K562 (cell line): ENCODE results near the gene ATP7B. TPM values are rescaled to one million over a fixed set of nuclear protein-coding genes. Genes with fewer than 3 reads are reported as not detected.

Experiments
- ATAC-seq: fragments of 200-7000 bp; cut with Tn5 transposase; 3 replicates; pipeline ENCODE4 v1.9.1; 2020; ENCODE audit warnings: moderate library complexity
- BruUV-seq: library from RNA; stranded (reverse); fragments of 400-500 nt; replicated peaks from 2 replicates; lab custom pipeline; 2021; lab: Mats Ljungman, UMichigan
- CTCF ChIA-PET: fragments of 300-600 bp; formaldehyde crosslinking; extraction: SDS; loops from one replicate; lab custom pipeline; 2021; ENCODE audit warnings: low intra/inter-chr PET ratio; lab: Yijun Ruan, JAX
- POLR2A ChIA-PET: fragments of 300-600, 350-650 bp; sonication (Branson Sonifier 250); formaldehyde crosslinking; extraction: SDS; loops from one replicate; lab custom pipeline; 2021; ENCODE audit warnings: antibody characterized with exemption, inconsistent platforms; lab: Yijun Ruan, JAX
- DNase-seq, 4 experiments: peaks; one replicate each; pipeline versions ENCODE4 v3.0.0 to v3.0.0-alpha.2; 2011 to 2018; ENCODE audit warnings: low spot score in 3 of 4, mixed read lengths in 3 of 4; ENCODE audit errors: extremely low read depth in 1 of 4
- FAIRE-seq: peaks from 2 replicates; lab custom pipeline; 2011; peaks lifted over from hg19 to GRCh38; lab: Jason Lieb, UNC
- H2AFZ ChIP-seq: 2 replicates; pipeline ENCODE4 v1.6.0; 2011; ENCODE audit warnings: low read depth, low read length, control low read depth, inconsistent platforms
- H3K27ac ChIP-seq: fragments of 200-600 bp; 3 replicates; pipeline ENCODE4 v1.8.0; 2011; ENCODE audit warnings: low read depth, mild to moderate bottlenecking, control low read depth, inconsistent platforms, low read length, moderate library complexity, mixed read lengths; ENCODE audit errors: extremely low read depth
- H3K27me3 ChIP-seq, 2 experiments: fragments of 300-600 bp in 1 of 2; 2 replicates in 1 of 2; 3 replicates in 1 of 2; pipeline versions ENCODE4 v1.6.0 to v1.8.0; 2011; ENCODE audit warnings: inconsistent platforms in 2 of 2, low read length in 2 of 2, mild to moderate bottlenecking in 1 of 2, mixed read lengths in 1 of 2, moderate library complexity in 1 of 2; ENCODE audit not compliant: control insufficient read depth in 2 of 2, insufficient read depth in 2 of 2
- H3K36me3 ChIP-seq: fragments of 300-600 bp; 3 replicates; pipeline ENCODE4 v1.8.0; 2011; ENCODE audit warnings: mild to moderate bottlenecking, low read length, inconsistent platforms; ENCODE audit not compliant: control insufficient read depth, insufficient read depth
- H3K4me1 ChIP-seq, 2 experiments: fragments of 200-600 bp in 1 of 2; replicated peaks in 1 of 2; 2 replicates in 1 of 2; 3 replicates in 1 of 2; pipeline versions ENCODE4 v1.5.1 to v1.8.0; 2011; ENCODE audit warnings: inconsistent platforms in 2 of 2, low read length in 2 of 2, mild to moderate bottlenecking in 1 of 2, mixed read lengths in 1 of 2, moderate library complexity in 1 of 2; ENCODE audit not compliant: control insufficient read depth in 2 of 2, insufficient read depth in 2 of 2
- H3K4me2 ChIP-seq: 2 replicates; pipeline ENCODE4 v1.6.1; 2011; ENCODE audit warnings: low read length, control low read depth, inconsistent platforms, mixed read lengths; ENCODE audit not compliant: insufficient read depth
- H3K4me3 ChIP-seq: fragments of 200-600 bp; sonication (generic), shearing (Covaris generic); 2 replicates; pipeline ENCODE4 v1.5.1; 2016; ENCODE audit warnings: control low read depth, inconsistent platforms
- H3K79me2 ChIP-seq: fragments of 200-600 bp; 3 replicates; pipeline ENCODE4 v1.8.0; 2011; ENCODE audit warnings: low read length, inconsistent platforms; ENCODE audit not compliant: control insufficient read depth, insufficient read depth
- H3K9ac ChIP-seq, 2 experiments: 2 replicates each; pipeline versions ENCODE4 v1.6.0 to v1.6.1; 2011; ENCODE audit warnings: low read depth in 2 of 2, low read length in 2 of 2, control low read depth in 1 of 2, inconsistent platforms in 1 of 2, mild to moderate bottlenecking in 1 of 2, mixed read lengths in 1 of 2; ENCODE audit not compliant: insufficient read depth in 1 of 2
- H3K9me1 ChIP-seq: one replicate; pipeline ENCODE4 v1.6.0; 2011; ENCODE audit warnings: inconsistent platforms, mild to moderate bottlenecking, low read length, moderate library complexity; ENCODE audit not compliant: control insufficient read depth, insufficient read depth
- H3K9me3 ChIP-seq: replicated peaks from 2 replicates; pipeline ENCODE4 v1.5.1; 2011; ENCODE audit warnings: low read depth, low read length, inconsistent platforms; ENCODE audit not compliant: control insufficient read depth, insufficient read depth
- H4K20me1 ChIP-seq: replicated peaks from 2 replicates; pipeline ENCODE4 v1.6.1; 2011; ENCODE audit warnings: low read length, inconsistent platforms, mixed read lengths; ENCODE audit not compliant: control insufficient read depth, insufficient read depth
- CCNT2 ChIP-seq: IDR thresholded peaks from 2 replicates; pipeline ENCODE4 v1.6.1; 2011; ENCODE audit warnings: borderline replicate concordance, low read depth, mild to moderate bottlenecking, moderate library complexity, mixed read lengths, low read length; ENCODE audit not compliant: insufficient read length; ENCODE audit errors: extremely low read depth
- ELF2 ChIP-seq: fragments of 250-450 bp; sonication (Bioruptor Pico); IDR thresholded peaks from 2 replicates; pipeline ENCODE4 v1.5.0; 2021; ENCODE audit warnings: mild to moderate bottlenecking
- GABPB1 ChIP-seq: sonication (generic); formaldehyde crosslinking; IDR thresholded peaks from 2 replicates; pipeline ENCODE4 v1.8.0; 2022; ENCODE audit warnings: mild to moderate bottlenecking, missing genetic modification reagents
- GATAD2B ChIP-seq: fragments of 450-650 bp; IDR thresholded peaks from 2 replicates; pipeline ENCODE4 v1.6.1; 2017; ENCODE audit warnings: mild to moderate bottlenecking, borderline replicate concordance
- HES1 ChIP-seq: fragments of 450-650 bp; IDR thresholded peaks from 2 replicates; pipeline ENCODE4 v1.6.1; 2016; ENCODE audit warnings: low read depth, mild to moderate bottlenecking, moderate library complexity
- NFIX ChIP-seq: fragments of 250-450 bp; sonication (Bioruptor Pico); IDR thresholded peaks from 2 replicates; pipeline ENCODE4 v1.4.0; 2020; ENCODE audit warnings: low read depth, mild to moderate bottlenecking, moderate library complexity
- PRPF4 ChIP-seq: fragments of 200-400 bp; formaldehyde crosslinking; IDR thresholded peaks from one replicate; pipeline ENCODE4 v1.6.1; 2017; ENCODE audit warnings: low read length, low read depth, mild to moderate bottlenecking; ENCODE audit not compliant: insufficient read depth, poor library complexity, severe bottlenecking
- SFPQ ChIP-seq: fragments of 200-400 bp; formaldehyde crosslinking; IDR thresholded peaks from 2 replicates; pipeline ENCODE4 v1.6.1; 2017; ENCODE audit warnings: mild to moderate bottlenecking, low read depth, low read length, moderate library complexity
- SMAD3 ChIP-seq: fragments of 450-650 bp; formaldehyde crosslinking; conservative IDR thresholded peaks from 2 replicates; pipeline ENCODE4 v1.4.0; 2020; ENCODE audit warnings: mild to moderate bottlenecking
- WGBS: fragments of 100-300 bp; shearing (Covaris generic); methylation state at CpG from one replicate; pipeline ENCODE4 v1.1.6; 2016; ENCODE audit warnings: low coverage, mixed read lengths; ENCODE audit not compliant: insufficient coverage; ENCODE audit errors: missing lambda C conversion rate; 5-methylcytosine and 5-hydroxymethylcytosine counted together
- in situ Hi-C: fragments of 300-500 bp; cut with MboI; formaldehyde crosslinking; loops from 4 replicates; pipeline ENCODE4 v1.15.0; 2018; ENCODE audit warnings: inconsistent platforms, mixed read lengths
- intact Hi-C: fragments of 100-400 bp; cut with micrococcal nuclease; formaldehyde crosslinking; loops from 2 replicates; pipeline ENCODE4 v1.14.2; 2022
- polyA plus RNA-seq, 8 experiments: library from polyadenylated mRNA; depleted of rRNA in 4 of 8; stranded (reverse) in 5 of 8; unstranded in 3 of 8; fragments of >200 nt; fragmentation: Nextera tagmentation in 2 of 8; fragmentation: Illumina TruSeq in 1 of 8; extraction: Ambion mirVana in 2 of 8; extraction: Trizol in 1 of 8; gene quantifications; 2 replicates each; pipeline versions ENCODE4 v1.2.1 to v1.2.3, GENCODE V29; 2011 to 2014; ENCODE audit warnings: inconsistent platforms in 1 of 8, missing spikeins in 1 of 8
- total RNA-seq, 7 experiments: library from RNA; depleted of rRNA in 6 of 7; stranded (reverse); fragments of >200 nt in 6 of 7; fragmentation: Illumina TruSeq in 2 of 7; extraction: Trizol in 2 of 7; gene quantifications; 2 replicates each; pipeline versions ENCODE4 v1.2.1 to v1.2.3, GENCODE V29; 2011 to 2021; ENCODE audit warnings: low replicate concordance in 1 of 7

Gene ATP7B
- total and polyA plus RNA-seq, 9 of the 15 experiments (the other 6 are each of a cell fraction or from before 2014, with no cell fraction given): 1.1 to 20.4 (median 8.5) TPM

GRCh38 chr13:51931606-51932005, 79.6 kb downstream of the ATP7B start (continued):
- no peak for TF ChIP-seq SFPQ

- H4K20me1 ChIP-seq: no peaks in the 10 kb centered on the region
- H3K27me3 ChIP-seq: no peaks in the 10 kb centered on the region
- peak overlapping the region in 1 of 2 experiments; percentile 36; a peak in 2 of 4 replicates for H3K9ac ChIP-seq
- FAIRE-seq: no peak
- POLR2A ChIA-PET: interaction anchor here (0.6 kb wide), 1 partner anchor 13 kb away, joined by 3 read pairs; no protein-coding TSS in a partner anchor
- H3K9me3 ChIP-seq: no peaks in the 10 kb centered on the region; the same call in 1 of the 2 replicates
- in situ Hi-C loops: no loop called here
- no peaks in the 10 kb centered on the region for H3K79me2 ChIP-seq
- no TSS peak for BruUV-seq
- intact Hi-C loops: no loop called here
- H3K4me3 ChIP-seq: no peak overlapping the region
- H3K4me2 ChIP-seq: no peak overlapping the region
- DNase-seq: no peak
- CTCF ChIA-PET: no interaction called here
- H2AFZ ChIP-seq: no peak overlapping the region
- no peaks in the 10 kb centered on the region for H3K9me1 ChIP-seq
- peaks cover 13 to 24% of the 10 kb centered on the region in 2 experiments; a peak in 4 of 5 replicates for H3K4me1 ChIP-seq
- H3K27ac ChIP-seq: no peak overlapping the region
- peaks cover 22% of the 10 kb centered on the region for H3K36me3 ChIP-seq
- no peak for ATAC-seq
- WGBS: 88% methylated on average over 5 of the region's 5 CpGs
- no peak for TF ChIP-seq SMAD3 (CRISPR knock-in tag)
- no peak for TF ChIP-seq NFIX (CRISPR knock-in tag)
- TF ChIP-seq HES1: no peak
- no peak for TF ChIP-seq PRPF4
- no peak for TF ChIP-seq GATAD2B
- TF ChIP-seq CCNT2: no peak
- TF ChIP-seq ELF2 (CRISPR knock-in tag): no peak
- TF ChIP-seq GABPB1 (CRISPR knock-in tag): no peak
Observed at GRCh38 chr13:51929699-51930098, 81.6 kb downstream of the ATP7B start.
